Endothelial cell of umbilical vein (primary cell): Measurements from ENCODE around the gene RXFP1.

Experiments
- CTCF ChIP-seq, 2 donors: IDR thresholded peaks; 1 replicate in 1 of 2; 2 replicates in 1 of 2; pipeline ENCODE4 v1.5.1; 2011; ENCODE audit warnings: low read length in 2 of 2, mild to moderate bottlenecking in 2 of 2, moderate library complexity in 2 of 2, control low read depth in 1 of 2, inconsistent platforms in 1 of 2, low read depth in 1 of 2; ENCODE audit not compliant: insufficient read depth in 1 of 2; ENCODE audit errors: extremely low read depth in 1 of 2
- POLR2A ChIP-seq: IDR thresholded peaks from 2 replicates; pipeline ENCODE4 v1.6.1; 2012; ENCODE audit warnings: low read depth, mild to moderate bottlenecking, control low read depth, low read length

- no peak for TF ChIP-seq POLR2A
- no peak for TF ChIP-seq CTCF (IDR thresholded peaks at IDR 0.05; ENCODE audit: extremely low read depth in 1 of 2, insufficient read depth in 1 of 2, low read depth in 1 of 2, low read length in 2 of 2)
These were observed 143.1 kb downstream of the RXFP1 start for GRCh38 chr4:158664806-158665205.
